ENCODE results near the gene CACNG1.

- TF ChIP-seq JUN (IDR thresholded peaks at IDR 0.05), result no peak
- TF ChIP-seq CTCF (IDR thresholded peaks at IDR 0.05), result no peak
Measured at GRCh38 chr17:67072885-67073284, 28.5 kb downstream of the CACNG1 start.

Data from A549 (cell line).